T-cell (primary cell): ENCODE data around the gene KHDC3L. TPM values are rescaled to one million over a fixed set of nuclear protein-coding genes. Genes with fewer than 3 reads are reported as not detected.

Experiments used
- ATAC-seq, 4 experiments: fragments of 200-7000 bp in 3 of 4; fragments of 150-1000 bp in 1 of 4; cut with Tn5 transposase; replicated peaks in 1 of 4; 1 replicate in 3 of 4; 2 replicates in 1 of 4; pipeline ENCODE4 v1.10.0; 2021; ENCODE audit warnings: moderate library complexity in 3 of 4, mild to moderate bottlenecking in 2 of 4, moderate number of reproducible peaks in 1 of 4
- CTCF ChIA-PET, 2 donors: fragments of 300-600 bp; sonication (Branson Sonifier 250); formaldehyde crosslinking; loops; one replicate each; lab custom pipeline; 2022; ENCODE audit warnings: antibody characterized with exemption in 2 of 2; lab: Charles Lee
- POLR2A ChIA-PET, 2 donors: fragments of 300-600 bp; sonication (Branson Sonifier 250); formaldehyde crosslinking; loops; one replicate each; lab custom pipeline; 2022; ENCODE audit warnings: antibody characterized with exemption in 2 of 2; lab: Charles Lee
- DNase-seq, 35 experiments: peaks; one replicate each; pipeline versions ENCODE4 v3.0.0 to v3.0.0-alpha.2; 2013 to 2023
- H3K27ac ChIP-seq: one replicate; pipeline ENCODE4 v1.5.1; 2013; ENCODE audit warnings: low read length
- H3K27me3 ChIP-seq, 2 experiments: replicated peaks in 1 of 2; 1 replicate in 1 of 2; 2 replicates in 1 of 2; pipeline versions ENCODE4 v1.6.1 to v1.7.0; 2013; ENCODE audit warnings: low read length in 1 of 2, mixed read lengths in 1 of 2; ENCODE audit not compliant: control insufficient read depth in 2 of 2, insufficient read depth in 2 of 2; ENCODE audit errors: extremely low read depth in 1 of 2
- H3K36me3 ChIP-seq, 2 donors: 1 replicate in 1 of 2; 2 replicates in 1 of 2; pipeline versions ENCODE4 v1.6.1 to v1.7.0; 2013; ENCODE audit warnings: low read length in 1 of 2; ENCODE audit not compliant: control insufficient read depth in 2 of 2, insufficient read depth in 1 of 2; ENCODE audit errors: extremely low read depth in 1 of 2
- H3K4me1 ChIP-seq, 2 experiments: 1 replicate in 1 of 2; 2 replicates in 1 of 2; pipeline versions ENCODE4 v1.6.1 to v1.7.0; 2013; ENCODE audit warnings: low read length in 2 of 2, mixed read lengths in 1 of 2; ENCODE audit not compliant: insufficient read depth in 2 of 2, control insufficient read depth in 1 of 2; ENCODE audit errors: extremely low read depth in 1 of 2
- H3K4me3 ChIP-seq, 2 donors: 1 replicate in 1 of 2; 2 replicates in 1 of 2; pipeline versions ENCODE4 v1.5.1 to v1.7.0; 2013; ENCODE audit warnings: mild to moderate bottlenecking in 2 of 2, low read length in 1 of 2, moderate library complexity in 1 of 2; ENCODE audit not compliant: control insufficient read depth in 1 of 2; ENCODE audit errors: extremely low read depth in 1 of 2
- H3K9me3 ChIP-seq: 2 replicates; pipeline ENCODE4 v1.7.0; 2013
- H3K27ac Mint-ChIP-seq, 2 donors: one replicate each; pipeline ENCODE4 v1.8.0; 2020 to 2021; ENCODE audit warnings: mild to moderate bottlenecking in 2 of 2, mixed read lengths in 2 of 2
- H3K27me3 Mint-ChIP-seq, 2 donors: one replicate each; pipeline ENCODE4 v1.8.0; 2021 to 2022; ENCODE audit warnings: mixed read lengths in 2 of 2
- H3K36me3 Mint-ChIP-seq: one replicate; pipeline ENCODE4 v1.8.0; 2021; ENCODE audit warnings: mixed read lengths
- H3K4me1 Mint-ChIP-seq, 3 donors: one replicate each; pipeline ENCODE4 v1.8.0; 2020 to 2022; ENCODE audit warnings: mixed read lengths in 3 of 3, mild to moderate bottlenecking in 1 of 3
- H3K4me3 Mint-ChIP-seq, 3 donors: one replicate each; pipeline ENCODE4 v1.8.0; 2020 to 2022; ENCODE audit warnings: mild to moderate bottlenecking in 3 of 3, mixed read lengths in 3 of 3, moderate library complexity in 3 of 3
- H3K9me3 Mint-ChIP-seq, 3 donors: one replicate each; pipeline ENCODE4 v1.8.0; 2020 to 2022; ENCODE audit warnings: mixed read lengths in 3 of 3
- WGBS: methylation state at CpG from one replicate; pipeline ENCODE4 v1.1.5; 2013; ENCODE audit warnings: missing lambda C conversion rate; ENCODE audit not compliant: insufficient coverage; 5-methylcytosine and 5-hydroxymethylcytosine counted together
- total RNA-seq, 35 experiments: library from RNA in 6 of 35; stranded (reverse) in 6 of 35; fragments of 120-200 nt in 1 of 35; gene quantifications; one replicate each; pipeline versions ENCODE4 v1.2.1 to v1.2.4 and lab custom pipeline; 2013 to 2026

Gene KHDC3L
- total RNA-seq, 5 donors from 2014 or later (not counting 1 experiment from before 2014, with no cell fraction given), result not detected

GRCh38 chr6:73339340-73339739, 23.1 kb upstream of the KHDC3L start:
- Mint-ChIP-seq H3K4me1 (no peaks in the 10 kb centered on the region), H3K9me3 (no peaks in the 10 kb centered on the region), H3K36me3 (no peaks in the 10 kb centered on the region), H3K27ac (no peak overlapping the region), H3K27me3 (peaks cover 0 to under 1% of the 10 kb centered on the region in 2 donors), H3K4me3 (no peak overlapping the region)
- POLR2A ChIA-PET, result no interaction called here
- CTCF ChIA-PET, result interaction anchor here in 1 of 2 donors (1.3 kb wide), 1 partner anchor 54 kb away, joined by 4 read pairs; no protein-coding TSS in a partner anchor
- H3K9me3 ChIP-seq, result no peaks in the 10 kb centered on the region
- DNase-seq (no peak), ATAC-seq (no peak)
- no peak overlapping the region for H3K4me3 ChIP-seq
- H3K36me3 ChIP-seq, result no peaks in the 10 kb centered on the region
- H3K27me3 ChIP-seq, result no peaks in the 10 kb centered on the region
- no peak overlapping the region for H3K27ac ChIP-seq
- WGBS, result 100% methylated on average over 1 of the region's 3 CpGs
- no peaks in the 10 kb centered on the region for H3K4me1 ChIP-seq

- Mint-ChIP-seq H3K27me3 (peaks cover 0 to 2% of the 10 kb centered on the region in 2 donors), H3K4me3 (no peak overlapping the region), H3K9me3 (no peaks in the 10 kb centered on the region), H3K36me3 (no peaks in the 10 kb centered on the region), H3K27ac (no peak overlapping the region), H3K4me1 (no peaks in the 10 kb centered on the region)
- 88% methylated on average over 2 of the region's 2 CpGs for WGBS
- Histone ChIP-seq H3K36me3 (no peaks in the 10 kb centered on the region), H3K4me3 (no peak overlapping the region), H3K27ac (no peak overlapping the region), H3K4me1 (no peaks in the 10 kb centered on the region), H3K9me3 (no peaks in the 10 kb centered on the region), H3K27me3 (no peaks in the 10 kb centered on the region)
- DNase-seq (no peak), ATAC-seq (no peak)
- POLR2A ChIA-PET, result no interaction called here
- CTCF ChIA-PET, result interaction anchor here in 1 of 2 donors (0.6 kb wide), 1 partner anchor 10 kb away, joined by 5 read pairs; no protein-coding TSS in a partner anchor
Observed at GRCh38 chr6:73340048-73340447, 22.4 kb upstream of the KHDC3L start.

GRCh38 chr6:73341335-73341734, 21.1 kb upstream of the KHDC3L start:
- no peaks in the 10 kb centered on the region for H3K36me3 Mint-ChIP-seq
- ChIA-PET POLR2A (no interaction called here), CTCF (no interaction called here)
- no peak for ATAC-seq
- no peaks in the 10 kb centered on the region for H3K4me1 Mint-ChIP-seq
- Histone ChIP-seq H3K4me1 (no peaks in the 10 kb centered on the region), H3K27me3 (peaks cover 0 to 4% of the 10 kb centered on the region in 2 experiments), H3K36me3 (no peaks in the 10 kb centered on the region), H3K4me3 (no peak overlapping the region), H3K27ac (no peak overlapping the region), H3K9me3 (no peaks in the 10 kb centered on the region)
- no peak overlapping the region for H3K4me3 Mint-ChIP-seq
- no peaks in the 10 kb centered on the region for H3K9me3 Mint-ChIP-seq
- DNase-seq, result no peak
- peaks cover 0 to 2% of the 10 kb centered on the region in 2 donors for H3K27me3 Mint-ChIP-seq
- 80% methylated on average over 1 of the region's 1 CpG for whole genome bisulfite sequencing
- H3K27ac Mint-ChIP-seq, result no peak overlapping the region

- H3K9me3 ChIP-seq, result no peaks in the 10 kb centered on the region
- no peak overlapping the region for H3K27ac ChIP-seq
- H3K9me3 Mint-ChIP-seq, result no peaks in the 10 kb centered on the region
- no peaks in the 10 kb centered on the region for H3K36me3 ChIP-seq
- ATAC-seq, result no peak
- no CpG with 5 or more reads among the region's 5 CpGs for WGBS
- no peak overlapping the region for H3K27ac Mint-ChIP-seq
- H3K36me3 Mint-ChIP-seq, result no peaks in the 10 kb centered on the region
- H3K4me1 Mint-ChIP-seq, result no peaks in the 10 kb centered on the region
- no peak for DNase-seq
- H3K4me3 ChIP-seq, result no peak overlapping the region
- CTCF ChIA-PET, result no interaction called here
- peaks cover 3 to 4% of the 10 kb centered on the region in 2 experiments for H3K27me3 ChIP-seq
- H3K4me3 Mint-ChIP-seq, result no peak overlapping the region
- H3K4me1 ChIP-seq, result no peaks in the 10 kb centered on the region
- peaks cover 6 to 7% of the 10 kb centered on the region in 2 donors for H3K27me3 Mint-ChIP-seq
- POLR2A ChIA-PET, result no interaction called here
Observed at GRCh38 chr6:73342174-73342573, 20.3 kb upstream of the KHDC3L start.

GRCh38 chr6:73343164-73343563, 19.3 kb upstream of the KHDC3L start:
- H3K9me3 ChIP-seq, result no peaks in the 10 kb centered on the region
- H3K4me3 ChIP-seq, result no peak overlapping the region
- Mint-ChIP-seq H3K9me3 (no peaks in the 10 kb centered on the region), H3K4me3 (no peak overlapping the region), H3K36me3 (no peaks in the 10 kb centered on the region), H3K27me3 (peaks cover 14 to 15% of the 10 kb centered on the region in 2 donors), H3K27ac (no peak overlapping the region), H3K4me1 (no peaks in the 10 kb centered on the region)
- no peak for DNase-seq
- H3K27me3 ChIP-seq, result peaks cover 5 to 8% of the 10 kb centered on the region in 2 experiments
- H3K36me3 ChIP-seq, result no peaks in the 10 kb centered on the region
- ChIA-PET POLR2A (no interaction called here), CTCF (interaction anchor here in 1 of 2 donors (0.6 kb wide), 1 partner anchor 44 kb away, joined by 5 read pairs; no protein-coding TSS in a partner anchor)
- no peak for ATAC-seq
- H3K27ac ChIP-seq, result no peak overlapping the region
- no peaks in the 10 kb centered on the region for H3K4me1 ChIP-seq

- H3K9me3 ChIP-seq, result no peaks in the 10 kb centered on the region
- H3K27ac Mint-ChIP-seq, result no peak overlapping the region
- no peaks in the 10 kb centered on the region for H3K9me3 Mint-ChIP-seq
- H3K27me3 Mint-ChIP-seq, result peaks cover 43 to 47% of the 10 kb centered on the region in 2 donors
- POLR2A ChIA-PET, result no interaction called here
- 66% methylated on average over 17 of the region's 33 CpGs for WGBS
- ATAC-seq, result no peak
- H3K4me1 ChIP-seq, result no peaks in the 10 kb centered on the region
- H3K27me3 ChIP-seq, result peaks cover 5 to 37% of the 10 kb centered on the region in 2 experiments
- H3K4me3 Mint-ChIP-seq, result no peak overlapping the region
- H3K36me3 ChIP-seq, result no peaks in the 10 kb centered on the region
- no peak for DNase-seq
- no peak overlapping the region for H3K4me3 ChIP-seq
- H3K27ac ChIP-seq, result no peak overlapping the region
- H3K4me1 Mint-ChIP-seq, result no peaks in the 10 kb centered on the region
- CTCF ChIA-PET, result no interaction called here
- no peaks in the 10 kb centered on the region for H3K36me3 Mint-ChIP-seq
Observed at GRCh38 chr6:73348550-73349204, 13.8 kb upstream of the KHDC3L start.
